Embryonic facial prominence (tissue), 1 donor: ENCODE results near the gene UTP15.
A peak's percentile ranks its signal among the peaks of the same experiment; 100 is the strongest.

Source experiments
- DNase-seq: peaks from one replicate; pipeline ENCODE4 v3.0.0-alpha.2; 2016; ENCODE audit errors: extremely low spot score

The UTP15 gene

DNA sequence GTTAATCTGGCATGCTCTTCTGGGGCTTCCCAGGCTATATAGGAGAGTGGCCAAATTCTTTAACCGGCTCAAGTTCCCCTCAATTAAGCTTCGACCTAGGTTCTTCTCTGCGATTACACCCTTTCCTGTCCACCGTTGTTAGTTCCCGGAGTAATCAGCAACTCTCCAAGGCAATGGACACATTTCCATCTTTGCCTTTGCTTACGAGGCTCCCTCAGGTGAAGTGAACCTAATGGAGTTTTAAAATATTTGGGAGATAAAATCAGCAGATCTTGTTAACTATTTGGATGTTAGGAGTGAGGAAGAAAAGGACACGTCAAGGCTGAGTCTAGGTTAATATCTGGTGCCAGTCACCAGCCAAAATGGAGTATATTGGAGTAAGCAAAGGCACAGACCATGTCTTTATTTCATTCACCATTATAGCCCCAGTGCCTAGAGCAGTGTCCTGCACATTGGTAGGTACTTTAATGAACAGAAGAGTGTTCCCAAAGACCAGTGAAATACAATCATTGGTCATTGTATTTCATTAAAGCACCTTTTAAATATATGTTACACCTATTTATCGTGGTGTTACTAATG, 515 bp downstream of the UTP15 start:
- DNase-seq: no peak

DNA sequence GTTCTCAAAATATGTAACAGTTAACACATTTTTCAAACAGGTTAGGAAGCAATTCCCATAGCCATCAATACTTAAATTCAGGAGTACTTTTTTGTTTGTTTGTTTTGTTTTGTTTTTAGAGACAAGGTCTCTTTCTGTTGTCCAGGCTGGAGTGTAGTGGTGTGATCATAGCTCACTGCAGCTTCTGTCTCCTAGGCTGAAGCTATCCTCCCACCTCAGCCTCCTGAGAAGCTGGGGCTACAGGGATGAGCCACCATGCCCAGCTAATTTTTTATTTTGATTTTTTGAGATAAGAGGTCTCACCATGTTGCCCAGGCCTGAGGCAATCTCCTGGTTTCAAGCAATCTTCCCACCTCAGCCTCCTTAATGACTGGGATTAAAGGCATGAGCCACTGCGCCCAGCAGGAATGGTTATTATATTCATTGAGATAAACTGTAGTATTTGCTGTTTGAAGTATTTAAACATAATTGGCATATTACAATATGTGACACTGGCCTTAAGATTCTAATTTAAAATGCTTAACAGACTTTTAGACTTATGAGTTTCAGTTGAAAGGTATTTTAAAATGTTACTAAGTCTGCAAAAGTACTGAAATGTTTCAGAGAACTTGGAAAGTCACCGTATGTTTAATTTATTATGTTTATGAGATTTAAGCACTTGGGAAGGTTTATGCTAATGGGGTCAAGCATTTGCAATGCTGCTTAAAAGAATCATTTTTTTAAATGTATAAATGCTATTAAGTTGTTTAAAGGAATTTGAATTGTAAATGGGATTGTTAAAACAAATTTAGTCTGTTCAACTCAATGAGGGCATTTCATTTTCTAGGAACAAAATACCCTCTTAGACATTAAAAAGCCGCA, 17.0 kb downstream of the UTP15 start:
- DNase-seq: no peak

GRCh38 chr5:73587923-73588322, 22.4 kb downstream of the UTP15 start:
- DNase-seq: no peak

DNA sequence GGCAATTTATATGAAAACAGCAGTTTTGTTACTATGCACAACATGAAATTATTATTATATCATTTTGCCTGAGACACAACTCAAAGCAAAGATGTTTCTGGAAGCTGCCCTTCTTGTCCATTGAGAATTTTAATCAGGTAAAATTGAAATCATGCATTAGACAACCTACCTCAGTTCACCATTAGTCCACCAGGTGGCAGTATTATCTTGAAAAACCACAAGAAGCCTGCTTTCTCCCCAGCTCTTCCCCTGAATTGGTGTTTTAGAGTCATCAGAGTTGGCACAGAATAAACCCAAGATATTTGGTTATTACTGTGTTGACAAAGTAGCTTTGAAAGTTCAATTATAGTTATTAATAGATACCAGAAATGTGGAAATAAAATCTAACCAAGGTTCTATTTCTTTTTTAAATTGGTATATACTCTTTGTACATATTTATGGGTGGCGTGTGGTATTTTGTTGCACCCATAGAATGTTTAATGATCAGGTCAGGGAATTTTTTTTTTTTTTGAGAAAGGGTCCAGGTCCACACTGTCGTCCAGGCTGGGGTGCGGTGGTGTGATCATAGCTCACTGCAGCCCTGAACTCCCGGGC, 25.7 kb downstream of the UTP15 start:
- DNase-seq: peak; percentile 68

GRCh38 chr5:73591698-73592501, 26.4 kb downstream of the UTP15 start:
- no peak for DNase-seq

DNA sequence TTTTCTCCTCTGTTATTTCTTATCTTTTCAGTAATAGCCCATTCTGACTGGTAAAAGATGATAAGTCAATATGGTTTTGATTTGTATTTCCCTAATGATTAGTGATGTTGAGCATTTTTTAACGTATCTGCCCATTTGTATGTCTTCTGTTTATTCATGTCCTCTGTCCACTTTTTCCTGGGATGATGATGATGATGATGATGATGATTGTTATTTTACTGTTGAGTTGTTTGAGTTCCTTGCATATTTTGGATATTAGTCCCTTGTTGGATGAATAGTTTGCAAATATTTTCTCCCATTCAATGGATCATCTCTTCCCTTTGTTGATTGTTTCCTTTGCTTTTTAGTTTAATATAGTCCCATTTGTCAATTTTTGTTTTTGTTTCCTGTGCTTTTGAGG, 27.0 kb downstream of the UTP15 start:
- DNase-seq: no peak

GRCh38 chr5:73596705-73597328, 31.3 kb downstream of the UTP15 start:
- DNase-seq: no peak

DNA sequence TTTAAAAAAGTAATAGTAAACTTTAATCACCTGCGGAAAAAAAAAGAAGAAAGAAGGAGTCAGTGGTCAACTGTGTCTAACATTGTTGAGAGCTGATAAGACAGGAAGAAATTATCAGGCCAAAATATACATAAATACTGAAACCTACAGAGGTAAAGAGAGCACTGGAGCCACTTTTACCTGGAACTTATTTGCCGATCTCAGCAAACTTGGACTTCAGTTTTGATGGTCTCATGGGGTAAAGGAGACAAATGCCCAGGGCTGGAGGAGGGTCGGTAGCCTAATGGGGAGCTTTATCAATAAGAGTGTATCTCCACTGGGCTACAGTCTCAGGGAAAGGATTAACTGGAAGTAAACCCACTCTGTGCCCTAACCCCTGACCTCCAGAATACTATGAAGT, 33.8 kb downstream of the UTP15 start:
- no peak for DNase-seq

- DNase-seq: no peak
These were observed 38.5 kb downstream of the UTP15 start for GRCh38 chr5:73603998-73604397.

DNA sequence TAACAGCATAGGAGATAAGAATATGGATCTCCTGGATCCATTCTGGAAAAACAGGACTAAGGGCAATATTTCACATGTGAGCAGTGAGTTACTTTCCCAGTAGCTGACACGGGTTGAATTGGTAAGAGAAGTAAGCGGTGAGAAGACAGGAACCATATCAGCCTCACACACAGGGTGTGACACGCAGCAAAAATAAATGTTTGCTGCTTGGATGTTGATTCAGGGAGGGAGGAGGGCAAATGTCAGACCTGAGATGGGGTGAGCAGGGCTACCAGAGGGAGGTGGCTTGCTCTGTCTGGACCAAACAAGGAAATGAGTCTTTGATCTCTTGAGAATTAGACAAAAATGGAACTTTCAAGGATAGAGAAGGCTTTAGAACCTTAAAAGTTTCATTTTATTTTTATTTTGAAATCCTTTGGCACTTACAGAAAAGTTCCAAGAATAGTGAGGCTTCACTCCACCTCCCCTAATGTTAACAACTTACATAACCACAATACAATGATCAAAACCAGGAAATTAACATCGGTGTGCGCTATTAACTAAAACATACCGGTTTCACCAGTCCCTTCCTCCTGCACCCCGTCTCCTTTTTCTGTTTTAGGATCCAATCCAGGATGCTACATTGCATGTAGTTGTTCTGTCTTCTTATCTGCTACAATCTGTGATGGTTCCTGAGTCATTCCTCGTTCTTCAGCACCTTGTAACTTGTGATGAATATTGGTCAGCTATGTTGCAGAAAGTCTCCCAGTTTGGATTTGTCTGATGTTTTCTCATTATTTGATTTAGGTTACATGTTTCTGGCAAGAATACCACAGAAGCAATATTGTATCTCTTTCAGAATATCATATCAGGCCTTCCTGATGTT, 39.9 kb downstream of the UTP15 start:
- DNase-seq: no peak

GRCh38 chr5:73606206-73606753, 40.7 kb downstream of the UTP15 start:
- no peak for DNase-seq

DNA sequence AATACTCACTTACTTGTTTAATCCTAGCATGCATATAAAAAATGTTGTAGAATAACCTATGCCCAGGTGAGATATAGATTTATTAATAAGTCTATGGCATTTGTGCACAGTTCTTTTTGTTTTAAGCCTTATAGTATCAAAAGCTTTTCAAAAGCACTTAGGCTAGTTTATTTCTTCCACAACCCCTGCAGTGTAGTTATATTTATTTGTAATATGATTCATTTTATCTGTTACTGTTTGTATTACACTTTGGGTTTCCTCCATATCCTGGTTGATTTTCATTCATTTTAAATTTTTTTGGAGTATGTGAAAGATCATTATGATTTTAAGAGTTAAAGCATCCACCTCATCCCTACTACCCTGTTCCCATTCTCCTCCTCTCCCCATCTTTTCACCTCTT, 41.7 kb downstream of the UTP15 start:
- DNase-seq: no peak

- no peak for DNase-seq
These were observed 47.3 kb downstream of the UTP15 start for GRCh38 chr5:73612799-73613198.

DNA sequence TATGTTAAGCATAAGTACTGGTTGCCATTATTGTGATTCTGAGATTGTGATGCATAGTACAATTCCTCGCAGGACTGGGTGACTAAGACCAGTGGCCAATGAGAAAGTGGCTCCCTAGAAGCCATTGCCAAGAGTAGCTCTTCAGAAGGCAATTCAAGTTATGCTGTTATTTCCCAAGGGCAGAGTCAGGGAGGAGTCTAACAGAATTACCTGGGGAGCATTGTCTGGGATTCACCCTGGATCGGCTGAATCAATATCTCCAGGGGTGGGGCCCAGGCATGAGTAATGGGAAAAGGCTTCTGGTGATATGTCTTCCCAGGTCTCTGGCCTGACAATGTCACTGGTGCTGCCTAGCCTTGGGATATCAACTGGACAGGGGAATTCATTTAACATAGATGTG, 49.5 kb downstream of the UTP15 start:
- no peak for DNase-seq

GRCh38 chr5:73615947-73616346, 50.4 kb downstream of the UTP15 start:
- DNase-seq: no peak

DNA sequence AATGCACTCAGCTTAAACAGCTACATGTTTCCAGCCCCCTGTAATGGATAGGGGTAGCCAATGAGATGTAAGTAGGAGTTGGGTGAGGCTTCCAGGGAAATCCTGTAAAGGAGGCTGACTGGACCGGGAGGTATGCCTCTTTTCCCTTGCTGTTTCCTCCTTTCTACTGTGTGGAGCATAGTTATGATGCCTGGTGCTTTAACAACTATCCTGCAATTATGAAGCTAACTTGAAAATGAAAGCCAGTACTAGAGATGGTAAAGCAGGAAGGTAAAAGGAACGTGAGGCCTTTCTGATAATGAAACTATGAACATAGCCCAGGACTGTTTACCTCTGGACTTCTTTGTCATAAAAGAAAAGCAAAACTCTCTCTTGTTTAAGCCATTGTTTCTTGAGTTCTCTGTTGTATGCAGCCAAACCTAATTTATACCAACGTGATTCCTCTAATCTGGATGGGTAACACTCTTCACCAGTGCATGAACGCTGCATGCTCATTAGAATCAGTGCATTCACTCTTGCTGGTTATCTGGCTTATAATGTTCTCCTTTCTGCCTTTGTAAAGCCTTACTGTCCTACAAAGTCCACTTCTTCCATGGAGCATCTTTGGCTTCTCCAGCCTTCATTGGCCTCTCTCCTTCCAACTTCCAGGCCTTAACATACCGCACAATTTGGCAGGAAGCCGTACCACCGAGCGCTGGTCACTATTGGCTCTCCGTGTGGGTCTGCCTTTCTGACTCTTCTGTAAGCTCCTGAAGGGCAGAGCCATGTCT, 52.2 kb downstream of the UTP15 start:
- no peak for DNase-seq

DNA sequence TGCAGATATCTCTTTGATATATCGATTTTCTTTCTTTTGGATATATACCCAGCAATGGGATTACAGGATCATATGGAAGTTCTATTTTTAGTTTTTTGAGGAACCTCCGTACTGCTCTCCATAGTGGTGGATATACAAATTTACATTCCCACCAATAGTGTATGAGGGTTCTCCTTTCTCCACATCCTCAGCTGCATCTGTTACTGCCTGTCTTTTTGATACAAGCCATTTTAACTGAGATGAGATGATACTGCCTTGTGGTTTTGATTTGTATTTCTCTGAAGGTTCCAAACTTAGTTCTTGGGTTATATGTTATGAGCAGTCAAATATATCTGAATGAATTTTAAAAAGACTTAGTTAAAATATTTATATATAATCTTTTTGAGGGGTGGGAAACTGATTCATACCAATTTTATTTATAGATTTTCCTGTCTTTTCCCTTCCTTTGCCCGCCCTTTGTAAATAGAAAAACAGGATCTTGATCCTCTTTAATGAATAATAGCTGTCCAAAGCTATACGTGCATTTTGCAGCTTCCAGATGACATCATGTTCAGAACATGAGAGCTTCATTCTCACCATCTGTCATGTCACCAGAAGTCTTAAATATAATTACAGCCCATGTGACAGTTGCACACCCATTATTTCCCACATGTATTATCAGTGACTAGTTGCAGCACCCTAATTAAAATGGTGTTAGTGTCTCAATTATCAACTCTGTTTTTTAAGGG, 54.2 kb downstream of the UTP15 start:
- no peak for DNase-seq

- DNase-seq: no peak
These were observed 54.8 kb downstream of the UTP15 start for GRCh38 chr5:73620334-73620687.

DNA sequence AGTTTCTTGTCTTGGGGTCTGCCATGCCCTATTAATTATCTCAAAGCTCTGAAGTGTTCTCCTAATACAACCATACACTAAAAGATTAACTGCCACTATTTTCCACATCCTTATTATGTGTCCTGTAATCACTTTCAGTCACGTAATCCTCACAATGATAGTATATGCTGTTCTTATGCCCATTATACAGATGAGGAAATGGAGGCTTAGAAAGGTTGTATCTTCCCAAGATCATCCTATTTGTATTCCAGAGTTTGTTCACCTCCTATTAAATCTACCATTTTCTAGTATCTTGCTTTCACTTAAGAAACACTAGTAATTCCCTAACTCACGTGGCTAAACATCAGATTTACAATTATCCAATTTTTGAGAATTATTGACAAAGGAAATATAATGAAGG, 57.5 kb downstream of the UTP15 start:
- no peak for DNase-seq
